ENCODE results near the gene TBPL2. TPM values are rescaled to one million over a fixed set of nuclear protein-coding genes. Genes with fewer than 3 reads are reported as not detected.
A peak's percentile ranks its signal among the peaks of the same experiment; 100 is the strongest.

TBPL2 gene
- total RNA-seq, 1 donor from 2014 or later, result not detected

GRCh38 chr14:55450124-55450523, 9.7 kb upstream of the TBPL2 start:
- H3K27me3 ChIP-seq, result no peaks in the 10 kb centered on the region
- TF ChIP-seq CTCF (IDR thresholded peaks at IDR 0.05), result no peak
- H3K4me3 ChIP-seq, result no peak overlapping the region
- H3K36me3 ChIP-seq, result no peaks in the 10 kb centered on the region
- H3K9me3 ChIP-seq, result no peaks in the 10 kb centered on the region
- peaks cover 11% of the 10 kb centered on the region for H3K4me1 ChIP-seq
- H3K27ac ChIP-seq, result no peak overlapping the region
- DNase-seq, result no peak
- ATAC-seq, result no peak
- intact Hi-C loops (cut with DNase I), result no loop called here

- Histone ChIP-seq H3K36me3 (no peaks in the 10 kb centered on the region), H3K27ac (no peak overlapping the region), H3K4me3 (no peak overlapping the region), H3K27me3 (no peaks in the 10 kb centered on the region), H3K9me3 (no peaks in the 10 kb centered on the region), H3K4me1 (peaks cover 3% of the 10 kb centered on the region)
- intact Hi-C loops (cut with DNase I), result no loop called here
- no peak for DNase-seq
- TF ChIP-seq CTCF (IDR thresholded peaks at IDR 0.05), result no peak
- no peak for ATAC-seq
Measured at GRCh38 chr14:55449116-55449515, 8.7 kb upstream of the TBPL2 start.

GRCh38 chr14:55448141-55448614, 7.8 kb upstream of the TBPL2 start:
- H3K4me1 ChIP-seq, result no peaks in the 10 kb centered on the region
- no peaks in the 10 kb centered on the region for H3K27me3 ChIP-seq
- ATAC-seq (no peak), DNase-seq (no peak)
- intact Hi-C loops (cut with DNase I), result no loop called here
- no peaks in the 10 kb centered on the region for H3K36me3 ChIP-seq
- no peaks in the 10 kb centered on the region for H3K9me3 ChIP-seq
- H3K27ac ChIP-seq, result no peak overlapping the region
- TF ChIP-seq CTCF (IDR thresholded peaks at IDR 0.05), result no peak
- H3K4me3 ChIP-seq, result no peak overlapping the region

- Histone ChIP-seq H3K27ac (no peak overlapping the region), H3K27me3 (no peaks in the 10 kb centered on the region), H3K4me1 (no peaks in the 10 kb centered on the region), H3K9me3 (no peaks in the 10 kb centered on the region), H3K36me3 (no peaks in the 10 kb centered on the region), H3K4me3 (no peak overlapping the region)
- no peak for ATAC-seq
- TF ChIP-seq CTCF (IDR thresholded peaks at IDR 0.05), result no peak
- intact Hi-C loops (cut with DNase I), result no loop called here
- no peak for DNase-seq
Measured at GRCh38 chr14:55446833-55447232, 6.4 kb upstream of the TBPL2 start.

GRCh38 chr14:55446127-55446736, 5.8 kb upstream of the TBPL2 start:
- Histone ChIP-seq H3K9me3 (no peaks in the 10 kb centered on the region), H3K4me3 (no peak overlapping the region), H3K27me3 (no peaks in the 10 kb centered on the region), H3K27ac (no peak overlapping the region), H3K36me3 (no peaks in the 10 kb centered on the region), H3K4me1 (no peaks in the 10 kb centered on the region)
- ATAC-seq (peak; percentile 83), DNase-seq (no peak)
- peak; percentile 60 for TF ChIP-seq CTCF (IDR thresholded peaks at IDR 0.05)
- intact Hi-C loops (cut with DNase I), result no loop called here

GRCh38 chr14:55441286-55441685, 870 bp upstream of the TBPL2 start:
- Histone ChIP-seq H3K27me3 (peaks cover 11% of the 10 kb centered on the region), H3K4me1 (no peaks in the 10 kb centered on the region), H3K4me3 (no peak overlapping the region), H3K27ac (no peak overlapping the region), H3K36me3 (no peaks in the 10 kb centered on the region), H3K9me3 (no peaks in the 10 kb centered on the region)
- no peak for DNase-seq
- TF ChIP-seq CTCF (IDR thresholded peaks at IDR 0.05), result no peak
- intact Hi-C loops (cut with DNase I), result no loop called here
- ATAC-seq, result no peak
